ENCODE results near the gene SRRM2.

SRRM2 gene

DNA sequence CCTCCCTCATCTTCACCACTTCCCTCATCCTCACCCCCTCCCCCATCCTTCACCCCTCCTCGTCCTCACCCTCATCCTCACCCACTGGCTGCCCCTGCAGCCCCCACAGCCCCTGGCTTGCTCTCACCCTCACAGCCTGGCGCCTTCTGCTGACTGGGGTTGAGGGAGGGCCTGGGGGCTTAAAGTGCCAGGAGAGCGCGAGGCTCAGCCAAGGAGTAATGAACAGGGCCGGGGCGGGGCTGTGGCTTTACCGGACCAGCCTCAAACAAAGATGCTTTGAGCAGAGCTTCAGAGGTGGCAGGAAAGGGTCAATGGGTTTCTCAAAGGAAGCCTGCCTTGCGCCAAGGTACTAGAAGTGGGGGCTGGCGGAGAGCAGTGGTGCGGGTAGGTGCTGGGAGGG is 35.0 kb downstream of the SRRM2 start, which contains the start of gene PRSS33:
Gene PRSS33, minus strand, starts transcription at position 155 of the 400 bp plus-strand sequence. CDS start 1,013 bp downstream, outside the sequence.
- H3K9me3 ChIP-seq (ENCODE audit: control insufficient read depth, insufficient read depth, low read length), result no peaks in the 10 kb centered on the region
- H3K36me3 ChIP-seq (ENCODE audit: insufficient read depth, low read length), result no peaks in the 10 kb centered on the region
- no peaks in the 10 kb centered on the region; the same call in 1 of the 2 replicates for H3K4me1 ChIP-seq (ENCODE audit: insufficient read depth, low read length)
- no peak within 1 kb of the TSS for H3K9ac ChIP-seq (ENCODE audit: low read depth, low read length)

DNA sequence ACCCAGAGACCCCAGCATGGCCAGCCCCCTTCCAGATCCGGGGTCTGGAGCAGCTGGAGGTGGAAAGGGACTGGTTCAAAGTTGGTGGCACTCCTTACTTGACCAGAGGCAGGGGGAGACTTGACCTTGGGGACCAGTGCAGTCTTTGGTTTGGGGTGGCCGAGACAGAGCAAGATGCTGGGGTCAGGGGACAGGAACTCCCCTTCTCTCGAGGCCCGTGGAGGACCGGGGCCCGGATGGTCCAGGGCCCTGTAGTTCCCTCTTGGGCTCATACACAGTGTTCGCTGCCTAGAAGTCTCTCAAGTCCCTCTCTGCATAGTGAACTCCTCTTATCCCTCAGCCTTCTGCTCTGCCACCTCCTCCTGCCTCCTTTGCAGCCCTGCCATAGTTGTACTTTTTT is 35.5 kb downstream of the SRRM2 start:
- no peaks in the 10 kb centered on the region for H3K36me3 ChIP-seq (ENCODE audit: insufficient read depth, low read length)
- no peaks in the 10 kb centered on the region; the same call in 1 of the 2 replicates for H3K4me1 ChIP-seq (ENCODE audit: insufficient read depth, low read length)
- H3K9ac ChIP-seq (ENCODE audit: low read depth, low read length), result no peak overlapping the region
- no peaks in the 10 kb centered on the region for H3K9me3 ChIP-seq (ENCODE audit: control insufficient read depth, insufficient read depth, low read length)

DNA sequence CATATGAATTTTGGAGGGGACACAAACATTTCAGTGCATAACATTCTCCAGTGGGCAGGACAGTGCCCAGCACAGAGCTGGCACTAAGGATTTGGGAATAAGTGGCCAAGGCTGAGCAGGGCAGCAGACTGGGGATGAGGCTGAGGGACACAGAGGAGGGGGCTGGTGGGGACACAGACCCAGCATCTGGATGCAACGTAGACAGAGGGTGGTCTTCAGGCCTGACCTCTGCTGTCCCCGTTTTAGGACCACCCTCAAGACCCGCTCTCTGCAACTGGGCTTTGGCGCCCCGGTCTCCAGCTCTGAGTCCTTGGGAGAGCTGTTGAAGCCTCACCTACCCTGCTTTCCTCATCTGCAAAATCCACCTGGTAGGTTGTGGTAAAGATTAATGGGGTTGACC is 38.2 kb downstream of the SRRM2 start:
- Histone ChIP-seq H3K36me3 (ENCODE audit: insufficient read depth, low read length) (no peaks in the 10 kb centered on the region), H3K9ac (ENCODE audit: low read depth, low read length) (no peak overlapping the region), H3K9me3 (ENCODE audit: control insufficient read depth, insufficient read depth, low read length) (no peaks in the 10 kb centered on the region), H3K4me1 (ENCODE audit: insufficient read depth, low read length) (no peaks in the 10 kb centered on the region; the same call in 1 of the 2 replicates)

DNA sequence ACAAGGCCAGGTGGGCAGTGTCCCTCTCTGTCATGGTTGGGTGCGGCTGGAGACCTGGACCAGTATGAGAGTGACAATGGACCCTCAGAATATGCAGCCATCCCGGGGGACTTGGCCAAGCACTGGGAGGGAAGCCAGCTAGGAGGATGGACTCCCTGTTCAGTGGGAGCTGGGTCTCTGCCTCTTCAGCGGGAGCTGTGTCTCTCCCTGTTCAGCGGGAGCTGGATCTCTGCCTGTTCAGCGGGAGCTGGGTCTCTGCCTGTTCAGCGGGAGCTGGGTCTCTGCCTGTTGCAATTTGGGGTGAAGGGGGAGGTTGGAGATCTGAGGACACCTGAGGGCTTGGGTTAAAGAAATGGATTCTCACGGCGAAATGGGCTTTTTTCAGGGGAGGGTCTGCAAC is 38.7 kb downstream of the SRRM2 start:
- Histone ChIP-seq H3K36me3 (ENCODE audit: insufficient read depth, low read length) (no peaks in the 10 kb centered on the region), H3K9me3 (ENCODE audit: control insufficient read depth, insufficient read depth, low read length) (no peaks in the 10 kb centered on the region)

DNA sequence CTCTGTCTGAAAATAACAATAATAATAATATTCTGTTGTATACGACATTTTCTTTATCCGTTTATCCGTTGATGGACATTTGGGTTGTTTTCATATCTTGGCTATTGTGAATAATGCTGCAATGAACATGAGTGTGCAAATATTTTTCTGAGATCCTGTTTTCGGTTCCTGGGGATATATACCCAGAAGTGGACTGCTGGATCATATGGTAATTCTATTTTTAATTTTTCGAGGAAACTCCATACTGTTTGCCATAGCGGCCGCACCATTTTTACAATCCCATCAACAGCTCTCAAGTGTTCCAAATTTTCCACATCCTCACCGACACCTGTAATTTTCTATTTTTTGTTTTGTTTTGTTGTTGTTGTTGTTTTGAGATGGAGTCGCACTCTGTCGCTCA is 40.5 kb downstream of the SRRM2 start:
- no peaks in the 10 kb centered on the region for H3K4me1 ChIP-seq (ENCODE audit: insufficient read depth, low read length)
- H3K9me3 ChIP-seq (ENCODE audit: control insufficient read depth, insufficient read depth, low read length), result no peaks in the 10 kb centered on the region
- H3K36me3 ChIP-seq (ENCODE audit: insufficient read depth, low read length), result no peaks in the 10 kb centered on the region
- H3K9ac ChIP-seq (ENCODE audit: low read depth, low read length), result no peak overlapping the region

More for the DNA sequence above, 38.7 kb downstream of the SRRM2 start:
- Histone ChIP-seq H3K9ac (ENCODE audit: low read depth, low read length) (no peak overlapping the region), H3K4me1 (ENCODE audit: insufficient read depth, low read length) (no peaks in the 10 kb centered on the region)

DNA sequence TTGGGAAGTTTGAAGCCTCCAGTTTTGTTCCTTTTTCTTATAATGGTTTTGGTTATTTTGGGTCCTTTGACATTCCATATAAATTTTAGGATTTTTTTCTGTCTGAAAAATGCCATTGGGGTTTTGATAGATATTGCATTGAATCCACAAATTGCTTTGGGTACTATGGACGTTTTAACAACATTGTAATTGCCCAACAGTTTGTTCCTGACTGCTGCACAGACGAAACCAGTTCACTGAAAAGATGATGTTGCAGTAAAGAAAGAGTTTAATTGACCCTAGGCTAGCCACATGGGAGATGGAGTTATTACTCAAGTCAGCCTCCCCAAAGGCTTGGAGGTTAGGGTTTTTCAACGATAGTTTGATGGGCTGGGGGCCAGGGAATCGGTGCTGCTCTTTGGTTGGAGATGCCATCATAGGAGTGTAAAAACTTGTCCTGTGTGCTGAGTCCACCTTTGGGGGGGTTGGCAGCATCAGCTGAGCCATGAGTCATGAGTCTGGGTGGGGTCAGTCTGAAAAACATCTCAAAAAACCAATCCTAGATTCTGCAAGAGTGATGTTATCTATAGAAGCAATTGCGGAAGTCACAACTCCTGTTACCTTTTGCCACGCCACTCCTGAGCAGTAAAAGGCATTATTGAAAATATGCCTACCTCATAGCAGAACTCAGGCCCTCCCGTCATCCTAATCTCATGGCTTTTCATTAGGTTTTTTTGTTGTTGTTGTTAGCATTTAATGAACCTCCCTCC is 43.1 kb downstream of the SRRM2 start:
- no peaks in the 10 kb centered on the region for H3K9me3 ChIP-seq (ENCODE audit: control insufficient read depth, insufficient read depth, low read length)
- no peaks in the 10 kb centered on the region for H3K4me1 ChIP-seq (ENCODE audit: insufficient read depth, low read length)
- H3K9ac ChIP-seq (ENCODE audit: low read depth, low read length), result no peak overlapping the region
- H3K36me3 ChIP-seq (ENCODE audit: insufficient read depth, low read length), result no peaks in the 10 kb centered on the region

DNA sequence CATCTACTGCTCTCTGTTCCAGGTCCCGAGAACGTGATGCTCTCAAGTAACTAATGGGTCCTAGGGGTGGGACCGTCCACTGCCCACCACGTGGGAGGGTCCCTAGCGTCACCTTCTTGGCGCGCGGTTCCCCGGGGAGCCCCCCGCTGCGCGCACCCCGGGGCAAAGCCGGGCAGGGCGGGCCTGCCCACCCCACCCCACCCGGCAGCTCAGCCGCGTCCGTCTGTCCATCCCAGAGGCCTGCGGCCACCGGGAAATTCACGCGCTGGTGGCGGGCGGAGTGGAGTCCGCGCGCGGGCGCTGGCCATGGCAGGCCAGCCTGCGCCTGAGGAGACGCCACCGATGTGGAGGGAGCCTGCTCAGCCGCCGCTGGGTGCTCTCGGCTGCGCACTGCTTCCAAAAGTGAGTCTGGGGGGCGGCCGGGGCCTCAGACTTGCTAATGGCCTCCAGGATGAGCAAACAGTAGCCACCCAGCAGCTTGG is 46.3 kb downstream of the SRRM2 start:
- Histone ChIP-seq H3K36me3 (ENCODE audit: insufficient read depth, low read length) (no peaks in the 10 kb centered on the region), H3K9me3 (ENCODE audit: control insufficient read depth, insufficient read depth, low read length) (peaks cover 4% of the 10 kb centered on the region), H3K9ac (ENCODE audit: low read depth, low read length) (no peak overlapping the region), H3K4me1 (ENCODE audit: insufficient read depth, low read length) (no peaks in the 10 kb centered on the region)

DNA sequence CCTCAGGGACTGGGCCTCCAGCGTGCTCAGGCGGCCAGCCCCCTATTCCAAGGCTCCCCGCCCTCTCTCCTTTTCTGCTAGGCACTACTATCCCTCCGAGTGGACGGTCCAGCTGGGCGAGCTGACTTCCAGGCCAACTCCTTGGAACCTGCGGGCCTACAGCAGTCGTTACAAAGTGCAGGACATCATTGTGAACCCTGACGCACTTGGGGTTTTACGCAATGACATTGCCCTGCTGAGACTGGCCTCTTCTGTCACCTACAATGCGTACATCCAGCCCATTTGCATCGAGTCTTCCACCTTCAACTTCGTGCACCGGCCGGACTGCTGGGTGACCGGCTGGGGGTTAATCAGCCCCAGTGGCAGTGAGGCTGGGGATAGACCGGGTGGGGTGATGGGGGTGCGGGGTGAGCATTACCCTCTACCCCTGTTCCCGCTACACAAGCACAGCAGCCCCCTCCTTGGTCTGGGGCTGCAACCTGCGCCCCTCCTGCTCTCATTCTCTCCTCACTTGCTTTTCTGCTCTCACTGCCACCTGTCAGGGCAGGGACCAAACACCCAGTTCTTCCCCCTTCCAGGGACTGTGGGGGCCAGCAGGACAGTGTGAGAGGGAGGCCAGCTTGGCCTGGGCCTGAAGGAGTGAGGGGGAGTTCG is 46.9 kb downstream of the SRRM2 start:
- Histone ChIP-seq H3K36me3 (ENCODE audit: insufficient read depth, low read length) (no peaks in the 10 kb centered on the region), H3K4me1 (ENCODE audit: insufficient read depth, low read length) (no peaks in the 10 kb centered on the region), H3K9ac (ENCODE audit: low read depth, low read length) (no peak overlapping the region), H3K9me3 (ENCODE audit: control insufficient read depth, insufficient read depth, low read length) (peaks cover 10% of the 10 kb centered on the region)

DNA sequence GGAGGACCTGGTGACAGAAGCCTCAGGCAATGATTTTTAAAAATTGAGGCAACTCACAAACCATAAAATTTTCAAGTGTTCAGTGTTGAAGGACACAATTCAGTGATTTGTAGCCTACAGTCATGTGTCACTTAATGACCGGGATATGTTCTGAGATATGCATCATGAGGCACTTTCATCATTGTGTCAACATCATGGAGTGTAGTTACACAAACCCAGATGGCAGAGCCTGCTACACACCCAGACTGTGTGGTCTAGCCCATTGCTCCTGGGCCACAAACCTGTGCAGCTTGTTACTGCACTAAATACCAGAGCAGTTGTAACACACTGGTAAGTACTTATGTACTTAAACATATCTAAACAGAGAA is 47.4 kb downstream of the SRRM2 start:
- Histone ChIP-seq H3K36me3 (ENCODE audit: insufficient read depth, low read length) (no peaks in the 10 kb centered on the region), H3K9me3 (ENCODE audit: control insufficient read depth, insufficient read depth, low read length) (peaks cover 13% of the 10 kb centered on the region), H3K9ac (ENCODE audit: low read depth, low read length) (no peak overlapping the region), H3K4me1 (ENCODE audit: insufficient read depth, low read length) (no peaks in the 10 kb centered on the region)

DNA sequence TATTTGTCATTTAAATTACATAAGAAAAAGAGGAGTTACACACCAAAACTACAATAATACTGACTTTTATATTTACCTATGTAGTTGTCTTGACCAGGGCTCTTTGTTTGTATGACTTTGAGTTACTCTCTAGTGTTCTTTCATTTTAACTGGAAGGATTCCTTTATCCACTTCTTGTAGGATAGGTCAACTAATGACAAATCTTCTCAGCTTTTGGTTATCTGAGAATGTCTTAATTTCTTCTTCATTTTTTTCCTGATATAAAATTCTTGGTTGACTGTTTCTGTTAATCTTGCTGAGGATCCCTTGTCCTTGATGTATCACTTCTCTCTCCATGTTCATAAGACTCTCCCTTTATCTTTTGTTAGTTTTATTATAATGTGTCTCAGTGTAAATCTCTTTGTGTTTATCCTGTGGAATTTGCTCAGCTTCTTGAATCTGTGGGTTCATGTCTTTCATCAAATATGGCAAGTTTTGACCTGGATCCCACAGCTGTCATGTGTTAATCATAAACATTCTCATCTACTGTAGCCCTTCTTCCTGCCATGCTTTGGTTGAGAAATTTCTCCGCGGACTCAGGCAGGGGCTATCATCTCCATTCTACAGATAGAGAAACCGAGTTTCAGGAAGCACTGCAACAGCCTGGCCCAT is 51.2 kb downstream of the SRRM2 start:
- H3K4me1 ChIP-seq (ENCODE audit: insufficient read depth, low read length), result no peaks in the 10 kb centered on the region
- no peaks in the 10 kb centered on the region for H3K36me3 ChIP-seq (ENCODE audit: insufficient read depth, low read length)
- no peak overlapping the region for H3K9ac ChIP-seq (ENCODE audit: low read depth, low read length)
- H3K9me3 ChIP-seq (ENCODE audit: control insufficient read depth, insufficient read depth, low read length), result peaks cover 19% of the 10 kb centered on the region

DNA sequence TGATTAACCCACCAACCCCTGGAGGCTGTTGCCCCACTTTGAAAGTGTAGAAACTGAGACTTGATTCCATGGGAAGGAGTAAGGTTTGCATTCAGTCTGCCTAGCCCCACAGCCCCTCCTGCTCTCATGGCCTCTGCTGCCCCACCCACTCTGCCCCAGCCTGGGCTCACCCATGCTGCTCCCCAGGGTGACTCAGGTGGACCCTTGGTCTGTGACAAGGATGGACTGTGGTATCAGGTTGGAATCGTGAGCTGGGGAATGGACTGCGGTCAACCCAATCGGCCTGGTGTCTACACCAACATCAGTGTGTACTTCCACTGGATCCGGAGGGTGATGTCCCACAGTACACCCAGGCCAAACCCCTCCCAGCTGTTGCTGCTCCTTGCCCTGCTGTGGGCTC is 52.3 kb downstream of the SRRM2 start:
- Histone ChIP-seq H3K4me1 (ENCODE audit: insufficient read depth, low read length) (no peaks in the 10 kb centered on the region), H3K36me3 (ENCODE audit: insufficient read depth, low read length) (no peaks in the 10 kb centered on the region), H3K9ac (ENCODE audit: low read depth, low read length) (no peak overlapping the region), H3K9me3 (ENCODE audit: control insufficient read depth, insufficient read depth, low read length) (peaks cover 19% of the 10 kb centered on the region)

DNA sequence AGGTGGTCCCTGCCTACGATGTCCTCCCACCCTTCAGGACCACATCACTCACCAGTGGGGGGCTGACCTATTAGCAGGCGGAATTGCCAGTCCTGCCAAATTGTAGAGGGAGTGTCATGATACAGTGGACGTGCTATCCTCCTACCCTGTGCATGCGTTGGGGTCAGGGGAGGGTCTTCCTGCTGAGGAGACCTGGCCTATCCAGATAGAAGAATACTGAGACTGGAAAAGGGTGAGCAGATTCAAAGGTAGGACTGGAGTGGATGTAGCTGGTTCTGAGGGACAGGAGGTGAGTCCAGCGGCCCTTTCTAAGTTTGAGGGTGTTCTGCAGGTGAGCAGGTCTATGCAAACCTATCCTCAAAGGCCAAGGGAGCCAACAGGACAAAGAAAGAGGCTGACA is 53.8 kb downstream of the SRRM2 start:
- Histone ChIP-seq H3K9me3 (ENCODE audit: control insufficient read depth, insufficient read depth, low read length) (peaks cover 19% of the 10 kb centered on the region), H3K9ac (ENCODE audit: low read depth, low read length) (no peak overlapping the region), H3K36me3 (ENCODE audit: insufficient read depth, low read length) (no peaks in the 10 kb centered on the region), H3K4me1 (ENCODE audit: insufficient read depth, low read length) (no peaks in the 10 kb centered on the region)

DNA sequence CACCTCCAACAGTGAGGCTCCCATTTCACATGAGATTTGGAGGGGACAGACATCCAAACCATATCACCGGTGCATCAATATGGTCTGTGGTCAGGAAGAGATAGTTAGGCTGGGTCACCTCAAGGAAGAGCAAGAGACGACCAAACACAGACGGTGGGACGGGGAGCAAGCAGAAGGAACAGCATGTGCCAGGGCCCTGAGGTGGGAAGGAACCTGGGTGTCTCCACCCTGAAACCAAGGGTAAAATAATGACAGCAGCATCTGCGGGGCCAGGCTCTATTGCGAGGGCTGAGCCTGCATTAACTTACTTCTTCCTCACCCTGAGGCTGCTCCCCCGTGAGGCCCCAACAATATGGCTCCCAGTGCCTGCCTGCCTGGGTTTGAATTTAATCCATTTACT is 55.7 kb downstream of the SRRM2 start:
- Histone ChIP-seq H3K9me3 (ENCODE audit: control insufficient read depth, insufficient read depth, low read length) (peaks cover 19% of the 10 kb centered on the region), H3K36me3 (ENCODE audit: insufficient read depth, low read length) (no peaks in the 10 kb centered on the region), H3K4me1 (ENCODE audit: insufficient read depth, low read length) (peaks cover 8% of the 10 kb centered on the region; the same call in 1 of the 2 replicates), H3K9ac (ENCODE audit: low read depth, low read length) (no peak overlapping the region)

DNA sequence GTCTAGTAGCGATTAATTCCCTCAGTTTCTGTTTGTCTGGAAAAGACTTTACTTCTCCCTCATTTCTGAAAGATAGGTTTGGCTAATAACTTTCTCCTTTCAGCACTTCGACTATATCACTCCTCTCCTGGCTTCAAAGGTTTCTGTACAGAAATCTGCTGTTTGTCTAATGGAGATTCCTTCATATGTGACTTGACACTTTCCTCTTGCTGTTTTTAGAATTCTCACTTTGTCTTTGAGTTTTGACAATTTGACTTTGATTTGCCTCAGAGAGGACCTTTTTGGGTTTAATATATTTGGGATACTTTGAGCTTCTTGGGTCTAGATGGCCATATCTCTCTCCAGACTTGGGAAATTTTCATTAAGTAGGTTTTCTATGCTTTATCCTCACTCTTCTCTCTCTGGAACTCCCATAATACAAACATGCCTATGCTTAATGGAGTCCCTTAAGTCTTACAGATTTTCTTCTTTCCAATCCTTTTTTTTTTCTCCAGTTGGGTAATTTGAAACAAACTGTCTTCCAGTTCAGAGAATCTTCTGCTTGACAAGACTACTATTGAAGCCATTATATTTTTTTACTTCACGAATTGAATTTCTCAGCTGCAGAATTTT is 56.8 kb downstream of the SRRM2 start:
- Histone ChIP-seq H3K9ac (ENCODE audit: low read depth, low read length) (no peak overlapping the region), H3K4me1 (ENCODE audit: insufficient read depth, low read length) (peaks cover 8% of the 10 kb centered on the region; the same call in 1 of the 2 replicates), H3K36me3 (ENCODE audit: insufficient read depth, low read length) (no peaks in the 10 kb centered on the region), H3K9me3 (ENCODE audit: control insufficient read depth, insufficient read depth, low read length) (peaks cover 10% of the 10 kb centered on the region)
